Left ventricle myocardium inferior (tissue), 1 donor: ENCODE results near the gene CNIH3. TPM values are rescaled to one million over a fixed set of nuclear protein-coding genes. Genes with fewer than 3 reads are reported as not detected.

Source experiments
- DNase-seq: peaks from one replicate; pipeline ENCODE4 v3.0.0-alpha.2; 2020
- H3K27ac ChIP-seq: fragments of 200-600 bp; replicated peaks from 2 replicates; pipeline ENCODE4 v1.8.0; 2021
- H3K27me3 ChIP-seq: fragments of 200-600 bp; 2 replicates; pipeline ENCODE4 v1.8.0; 2021; ENCODE audit warnings: low read depth
- H3K36me3 ChIP-seq: fragments of 200-600 bp; 2 replicates; pipeline ENCODE4 v1.8.0; 2021
- H3K4me1 ChIP-seq: fragments of 200-600 bp; 2 replicates; pipeline ENCODE4 v1.8.0; 2021
- H3K4me3 ChIP-seq: fragments of 200-600 bp; 2 replicates; pipeline ENCODE4 v1.8.0; 2021; ENCODE audit warnings: mild to moderate bottlenecking, moderate library complexity
- H3K9me3 ChIP-seq: fragments of 200-600 bp; replicated peaks from 2 replicates; pipeline ENCODE4 v1.8.0; 2021
- intact Hi-C: fragments of 100-400 bp; cut with micrococcal nuclease; formaldehyde crosslinking; loops from one replicate; pipeline ENCODE4 v1.11.0; 2022
- total RNA-seq: library from RNA; stranded (reverse); fragmentation: NEBNext Ultra II Directional; extraction: Animal tissue kit (Norgen Biotek cat#: 25700); gene quantifications from one replicate; pipeline ENCODE4 v1.2.1, GENCODE V29; 2021
- TF ChIP-seq, protein P1 (sequence below): fragments of 200-600 bp; IDR thresholded peaks from 2 replicates; pipeline ENCODE4 v1.8.0; 2021; ENCODE audit warnings: antibody characterized with exemption, mild to moderate bottlenecking, borderline replicate concordance
- donor health status: DM: no; HTN: yes; CAD: no; lungs with severe emphysema.

Gene CNIH3
- total RNA-seq, 1 donor from 2014 or later = 1.1 TPM

DNA sequence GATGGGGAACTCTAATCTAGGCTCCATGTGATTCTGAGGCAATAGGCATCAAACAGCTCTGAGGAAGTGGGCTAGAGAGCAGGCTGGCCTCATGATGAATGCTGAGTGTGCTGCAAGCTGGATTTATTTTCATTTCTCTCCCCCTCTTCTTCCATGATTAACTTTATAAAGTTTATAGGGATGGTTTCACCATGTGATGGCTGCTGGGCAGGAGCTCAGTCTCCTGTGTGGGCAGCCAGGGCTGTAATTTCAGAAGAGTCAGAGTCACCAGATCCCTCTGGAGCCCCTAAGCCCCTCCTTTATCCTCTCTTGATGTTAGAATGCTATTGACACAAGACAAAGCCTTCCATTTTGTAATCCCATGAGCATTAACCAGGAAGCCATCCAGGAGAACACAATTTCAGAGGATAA lies 143.6 kb downstream of the CNIH3 start:
- peaks cover 21% of the 10 kb centered on the region for H3K9me3 ChIP-seq
- TF ChIP-seq, protein P1, sequence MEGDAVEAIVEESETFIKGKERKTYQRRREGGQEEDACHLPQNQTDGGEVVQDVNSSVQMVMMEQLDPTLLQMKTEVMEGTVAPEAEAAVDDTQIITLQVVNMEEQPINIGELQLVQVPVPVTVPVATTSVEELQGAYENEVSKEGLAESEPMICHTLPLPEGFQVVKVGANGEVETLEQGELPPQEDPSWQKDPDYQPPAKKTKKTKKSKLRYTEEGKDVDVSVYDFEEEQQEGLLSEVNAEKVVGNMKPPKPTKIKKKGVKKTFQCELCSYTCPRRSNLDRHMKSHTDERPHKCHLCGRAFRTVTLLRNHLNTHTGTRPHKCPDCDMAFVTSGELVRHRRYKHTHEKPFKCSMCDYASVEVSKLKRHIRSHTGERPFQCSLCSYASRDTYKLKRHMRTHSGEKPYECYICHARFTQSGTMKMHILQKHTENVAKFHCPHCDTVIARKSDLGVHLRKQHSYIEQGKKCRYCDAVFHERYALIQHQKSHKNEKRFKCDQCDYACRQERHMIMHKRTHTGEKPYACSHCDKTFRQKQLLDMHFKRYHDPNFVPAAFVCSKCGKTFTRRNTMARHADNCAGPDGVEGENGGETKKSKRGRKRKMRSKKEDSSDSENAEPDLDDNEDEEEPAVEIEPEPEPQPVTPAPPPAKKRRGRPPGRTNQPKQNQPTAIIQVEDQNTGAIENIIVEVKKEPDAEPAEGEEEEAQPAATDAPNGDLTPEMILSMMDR = no peak
- intact Hi-C loops = no loop called here
- DNase-seq = no peak
- peaks cover 21% of the 10 kb centered on the region for H3K27me3 ChIP-seq
- no peak overlapping the region for H3K4me3 ChIP-seq
- H3K27ac ChIP-seq = no peak overlapping the region
- H3K4me1 ChIP-seq = no peaks in the 10 kb centered on the region
- H3K36me3 ChIP-seq = no peaks in the 10 kb centered on the region

DNA sequence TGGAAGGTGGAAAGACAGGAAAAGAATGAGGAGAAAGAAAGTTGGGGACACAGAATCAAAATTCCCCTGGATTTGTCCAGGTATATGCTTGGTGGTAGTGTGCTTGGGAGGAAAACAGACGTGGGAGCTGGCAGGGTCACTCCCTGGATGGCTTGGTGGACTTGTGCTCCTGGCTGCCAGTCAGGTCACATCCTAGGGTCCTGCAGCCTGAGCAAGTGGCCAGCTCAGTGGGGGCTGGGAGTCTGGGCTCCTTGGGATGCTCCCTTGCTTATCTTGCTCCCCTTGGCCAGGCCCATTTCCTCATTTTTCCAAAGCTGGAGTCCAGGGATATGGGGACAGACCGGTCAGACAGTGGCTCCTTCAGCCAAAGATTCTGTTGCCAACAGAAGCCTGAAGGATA lies 144.0 kb downstream of the CNIH3 start:
- DNase-seq = no peak
- H3K36me3 ChIP-seq = no peaks in the 10 kb centered on the region
- H3K9me3 ChIP-seq = peaks cover 21% of the 10 kb centered on the region
- no peak overlapping the region for H3K27ac ChIP-seq
- H3K4me3 ChIP-seq = no peak overlapping the region
- TF ChIP-seq, protein P1 = no peak
- intact Hi-C loops = no loop called here
- no peaks in the 10 kb centered on the region for H3K4me1 ChIP-seq
- peaks cover 23% of the 10 kb centered on the region for H3K27me3 ChIP-seq

DNA sequence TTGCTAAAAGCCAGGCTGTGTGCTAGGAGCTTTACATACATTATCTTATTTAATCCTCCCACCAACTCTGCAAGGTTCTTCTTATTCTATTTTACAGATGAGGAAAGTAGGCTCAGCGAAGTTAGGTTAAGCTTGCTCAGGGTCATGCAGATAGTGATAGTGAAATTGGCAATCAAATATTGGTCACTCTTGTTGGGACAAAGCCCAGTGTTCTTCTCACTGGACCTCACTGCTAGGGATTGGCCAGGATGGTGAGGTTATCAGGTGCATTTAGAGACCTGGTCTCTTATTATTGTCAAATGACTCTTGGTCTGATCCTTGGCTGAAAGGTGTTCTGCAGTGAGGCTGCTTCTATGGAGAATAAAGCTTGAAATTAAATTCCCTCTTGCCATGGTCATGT lies 145.1 kb downstream of the CNIH3 start:
- TF ChIP-seq, protein P1 = no peak
- Histone ChIP-seq H3K4me3 (no peak overlapping the region), H3K4me1 (no peaks in the 10 kb centered on the region), H3K27ac (no peak overlapping the region), H3K36me3 (no peaks in the 10 kb centered on the region), H3K9me3 (peaks cover 21% of the 10 kb centered on the region), H3K27me3 (peaks cover 31% of the 10 kb centered on the region)
- intact Hi-C loops = no loop called here
- DNase-seq = no peak

DNA sequence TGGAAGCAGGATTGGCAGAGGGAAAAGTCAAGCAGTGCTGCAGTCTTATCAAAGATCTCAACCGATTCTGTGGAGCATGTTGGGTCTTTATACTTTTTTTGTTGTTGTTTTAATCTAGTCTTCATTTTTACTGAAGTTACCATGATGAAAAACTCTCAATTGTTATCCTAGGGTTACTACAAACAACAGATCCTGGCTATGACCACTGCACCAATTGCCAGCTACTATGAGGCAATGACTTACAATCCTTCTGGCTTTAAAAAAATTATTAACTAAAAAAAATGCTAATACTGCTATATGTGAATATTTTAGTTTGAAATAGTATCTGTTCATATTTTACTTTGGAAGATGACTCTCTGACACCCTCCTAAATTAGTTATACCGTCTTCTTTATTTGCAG lies 145.9 kb downstream of the CNIH3 start:
- intact Hi-C loops = no loop called here

DNA sequence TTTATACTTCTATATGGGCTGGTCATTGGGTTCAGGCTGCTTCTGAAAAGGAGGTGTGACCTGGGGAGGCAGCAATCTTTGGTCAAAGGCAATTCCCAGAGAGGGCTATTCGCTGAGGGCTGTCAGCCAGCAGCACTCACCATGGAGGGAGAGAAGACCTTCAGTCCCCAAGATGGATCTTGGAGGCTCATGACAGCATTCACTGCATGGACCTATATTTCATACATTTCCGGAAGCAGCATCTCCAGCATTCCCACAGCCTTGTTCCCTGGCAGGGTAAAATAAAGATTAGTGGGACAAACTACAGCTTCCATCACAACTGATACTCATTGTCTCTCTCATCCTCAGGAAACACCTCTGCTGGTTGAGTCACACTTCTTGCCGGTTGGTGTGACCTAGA lies 146.6 kb downstream of the CNIH3 start:
- H3K4me1 ChIP-seq = no peaks in the 10 kb centered on the region
- H3K27me3 ChIP-seq = peaks cover 28% of the 10 kb centered on the region
- intact Hi-C loops = no loop called here
- no peak overlapping the region for H3K27ac ChIP-seq
- H3K4me3 ChIP-seq = no peak overlapping the region
- H3K9me3 ChIP-seq = peaks cover 21% of the 10 kb centered on the region
- DNase-seq = no peak
- H3K36me3 ChIP-seq = no peaks in the 10 kb centered on the region
- TF ChIP-seq, protein P1 = no peak

More for the DNA sequence above, 145.9 kb downstream of the CNIH3 start:
- Histone ChIP-seq H3K9me3 (peaks cover 21% of the 10 kb centered on the region), H3K36me3 (no peaks in the 10 kb centered on the region), H3K27me3 (peaks cover 31% of the 10 kb centered on the region), H3K4me1 (no peaks in the 10 kb centered on the region), H3K4me3 (no peak overlapping the region), H3K27ac (no peak overlapping the region)
- TF ChIP-seq, protein P1 = no peak
- DNase-seq = no peak
